ENCODE data around the gene KRTAP19-5.

DNA sequence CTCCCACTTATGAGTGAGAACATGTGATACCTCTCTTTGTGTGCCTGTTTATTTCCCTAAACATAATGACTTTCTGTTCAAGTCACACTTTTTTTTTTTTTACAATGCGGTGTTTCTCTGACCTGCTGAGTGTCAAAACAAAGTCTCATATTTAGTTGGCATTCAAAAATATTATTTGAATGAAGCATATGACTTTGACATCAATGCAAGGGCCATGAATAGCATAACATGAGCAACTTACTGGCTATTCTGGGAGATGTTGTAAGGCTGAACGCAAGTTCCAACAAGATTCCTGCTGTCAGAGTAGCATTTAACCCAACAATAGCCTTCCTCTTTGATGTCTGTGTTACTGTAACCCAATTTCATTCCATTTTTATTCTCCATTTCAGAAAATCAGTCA, 19.8 kb downstream of the KRTAP19-5 start:
- TF ChIP-seq, protein P1, sequence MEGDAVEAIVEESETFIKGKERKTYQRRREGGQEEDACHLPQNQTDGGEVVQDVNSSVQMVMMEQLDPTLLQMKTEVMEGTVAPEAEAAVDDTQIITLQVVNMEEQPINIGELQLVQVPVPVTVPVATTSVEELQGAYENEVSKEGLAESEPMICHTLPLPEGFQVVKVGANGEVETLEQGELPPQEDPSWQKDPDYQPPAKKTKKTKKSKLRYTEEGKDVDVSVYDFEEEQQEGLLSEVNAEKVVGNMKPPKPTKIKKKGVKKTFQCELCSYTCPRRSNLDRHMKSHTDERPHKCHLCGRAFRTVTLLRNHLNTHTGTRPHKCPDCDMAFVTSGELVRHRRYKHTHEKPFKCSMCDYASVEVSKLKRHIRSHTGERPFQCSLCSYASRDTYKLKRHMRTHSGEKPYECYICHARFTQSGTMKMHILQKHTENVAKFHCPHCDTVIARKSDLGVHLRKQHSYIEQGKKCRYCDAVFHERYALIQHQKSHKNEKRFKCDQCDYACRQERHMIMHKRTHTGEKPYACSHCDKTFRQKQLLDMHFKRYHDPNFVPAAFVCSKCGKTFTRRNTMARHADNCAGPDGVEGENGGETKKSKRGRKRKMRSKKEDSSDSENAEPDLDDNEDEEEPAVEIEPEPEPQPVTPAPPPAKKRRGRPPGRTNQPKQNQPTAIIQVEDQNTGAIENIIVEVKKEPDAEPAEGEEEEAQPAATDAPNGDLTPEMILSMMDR (conservative IDR thresholded peaks at IDR 0.05; ENCODE audit: low read length): no peak
- no peak for TF ChIP-seq EZH2phosphoT487 (IDR thresholded peaks at IDR 0.05; ENCODE audit: borderline replicate concordance)

All from Loucy (cell line).